Chondrocyte (in vitro differentiated cells): ENCODE measurements around the gene PCDHGB1. TPM values are rescaled to one million over a fixed set of nuclear protein-coding genes. Genes with fewer than 3 reads are reported as not detected.
"Not testable (repeated sequence)": the region's sequence is repeated elsewhere in the genome, so short reads cannot be mapped to it uniquely, and the experiment has no call there.

ENCODE experiments used
- DNase-seq: peaks from one replicate; pipeline ENCODE4 v3.0.0; 2021; ENCODE audit warnings: mixed read lengths, low spot score
- H3K27ac Mint-ChIP-seq: one replicate; pipeline ENCODE4 v1.8.0; 2021; ENCODE audit warnings: mild to moderate bottlenecking, moderate library complexity, mixed read lengths; ENCODE audit not compliant: unreplicated experiment
- H3K27me3 Mint-ChIP-seq: 2 replicates; pipeline ENCODE4 v1.8.0; 2021; ENCODE audit warnings: low read depth, mixed read lengths
- H3K36me3 Mint-ChIP-seq: 2 replicates; pipeline ENCODE4 v1.8.0; 2021; ENCODE audit warnings: low read depth, mixed read lengths
- H3K4me1 Mint-ChIP-seq: 2 replicates; pipeline ENCODE4 v1.8.0; 2021; ENCODE audit warnings: low read depth, mild to moderate bottlenecking, mixed read lengths
- H3K4me3 Mint-ChIP-seq: one replicate; pipeline ENCODE4 v1.8.0; 2021; ENCODE audit warnings: mild to moderate bottlenecking, moderate library complexity, mixed read lengths; ENCODE audit not compliant: unreplicated experiment
- H3K9me3 Mint-ChIP-seq: 2 replicates; pipeline ENCODE4 v1.8.0; 2021; ENCODE audit warnings: low read depth, mixed read lengths
- total RNA-seq: library from RNA; stranded (reverse); gene quantifications from 3 replicates; pipeline ENCODE4 v1.2.1, GENCODE V29; 2021
- TF ChIP-seq, protein P1 (sequence below): fragments of 200-600 bp; sonication (generic); IDR thresholded peaks from 2 replicates; pipeline ENCODE4 v1.5.0; 2021; ENCODE audit warnings: antibody characterized with exemption, mild to moderate bottlenecking, moderate library complexity

PCDHGB1 gene
- total RNA-seq, 1 donor from 2014 or later: 2.7 TPM

DNA sequence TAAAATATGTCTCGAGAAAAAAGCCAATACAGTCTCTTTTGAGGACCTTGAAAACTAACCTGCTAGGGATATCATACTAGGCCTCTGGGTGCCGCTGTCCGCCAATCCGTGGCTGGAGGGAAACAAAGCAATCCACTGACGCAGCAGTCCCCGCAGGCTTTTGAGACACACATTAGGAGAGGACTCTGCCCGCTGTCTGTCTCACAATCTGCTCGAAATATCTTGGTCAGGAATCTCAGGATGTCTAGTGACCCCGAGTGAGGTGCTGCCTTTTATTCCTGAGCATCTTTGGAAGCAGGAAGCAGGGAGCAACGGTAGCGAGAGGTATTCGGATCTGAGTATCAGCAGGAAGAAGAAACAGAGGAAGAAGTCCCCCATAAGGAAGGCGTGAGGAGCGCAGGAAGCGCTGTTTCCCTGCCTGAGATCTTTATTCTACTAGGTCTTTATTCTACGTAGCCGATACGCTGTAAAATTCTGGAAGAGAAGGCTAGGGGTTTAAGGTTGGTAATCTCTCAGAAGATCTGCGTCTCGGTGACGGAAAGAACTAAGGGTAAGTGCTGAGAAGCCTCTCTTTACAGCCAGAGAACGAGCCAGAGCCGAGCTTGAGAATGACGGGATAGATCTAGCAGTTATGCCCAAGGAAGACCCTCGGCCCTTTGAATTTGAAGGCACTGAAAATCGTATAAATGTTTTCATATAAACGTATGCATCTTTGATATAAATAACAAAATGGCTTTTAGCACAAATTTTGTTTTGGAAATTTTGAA, 23.6 kb upstream of the PCDHGB1 start:
- peaks cover 11% of the 10 kb centered on the region for H3K36me3 Mint-ChIP-seq
- peak overlapping the region; percentile 54 for H3K4me3 Mint-ChIP-seq
- peaks cover 47% of the 10 kb centered on the region for H3K9me3 Mint-ChIP-seq
- TF ChIP-seq, protein P1, sequence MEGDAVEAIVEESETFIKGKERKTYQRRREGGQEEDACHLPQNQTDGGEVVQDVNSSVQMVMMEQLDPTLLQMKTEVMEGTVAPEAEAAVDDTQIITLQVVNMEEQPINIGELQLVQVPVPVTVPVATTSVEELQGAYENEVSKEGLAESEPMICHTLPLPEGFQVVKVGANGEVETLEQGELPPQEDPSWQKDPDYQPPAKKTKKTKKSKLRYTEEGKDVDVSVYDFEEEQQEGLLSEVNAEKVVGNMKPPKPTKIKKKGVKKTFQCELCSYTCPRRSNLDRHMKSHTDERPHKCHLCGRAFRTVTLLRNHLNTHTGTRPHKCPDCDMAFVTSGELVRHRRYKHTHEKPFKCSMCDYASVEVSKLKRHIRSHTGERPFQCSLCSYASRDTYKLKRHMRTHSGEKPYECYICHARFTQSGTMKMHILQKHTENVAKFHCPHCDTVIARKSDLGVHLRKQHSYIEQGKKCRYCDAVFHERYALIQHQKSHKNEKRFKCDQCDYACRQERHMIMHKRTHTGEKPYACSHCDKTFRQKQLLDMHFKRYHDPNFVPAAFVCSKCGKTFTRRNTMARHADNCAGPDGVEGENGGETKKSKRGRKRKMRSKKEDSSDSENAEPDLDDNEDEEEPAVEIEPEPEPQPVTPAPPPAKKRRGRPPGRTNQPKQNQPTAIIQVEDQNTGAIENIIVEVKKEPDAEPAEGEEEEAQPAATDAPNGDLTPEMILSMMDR: peak; percentile 29
- H3K4me1 Mint-ChIP-seq: no peaks in the 10 kb centered on the region
- no peaks in the 10 kb centered on the region for H3K27me3 Mint-ChIP-seq
- H3K27ac Mint-ChIP-seq: no peak overlapping the region
- DNase-seq: no peak

DNA sequence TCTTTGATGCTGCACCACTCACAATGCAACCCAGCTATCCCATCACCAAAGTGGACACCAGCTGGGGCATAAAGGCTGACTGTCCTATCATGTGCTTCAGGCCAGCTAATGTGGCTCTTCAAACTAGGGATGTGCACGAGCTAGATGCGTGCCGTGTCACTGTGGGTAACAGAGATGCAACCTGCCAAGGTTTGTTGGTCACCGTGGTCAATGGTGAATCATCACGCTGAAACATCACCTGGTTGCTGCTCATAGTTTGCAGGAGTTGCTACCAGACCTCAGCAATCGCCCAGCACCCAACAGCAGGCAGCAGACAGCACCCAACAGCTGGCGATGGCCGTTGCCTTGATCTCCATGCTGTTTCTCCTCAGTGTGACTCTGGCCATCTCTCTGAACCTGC, 21.7 kb upstream of the PCDHGB1 start:
- DNase-seq: no peak
- TF ChIP-seq, protein P1: no peak
- Mint-ChIP-seq H3K9me3 (peaks cover 42% of the 10 kb centered on the region), H3K27ac (no peak overlapping the region), H3K4me3 (no peak overlapping the region), H3K27me3 (no peaks in the 10 kb centered on the region), H3K36me3 (peaks cover 7% of the 10 kb centered on the region), H3K4me1 (no peaks in the 10 kb centered on the region)

DNA sequence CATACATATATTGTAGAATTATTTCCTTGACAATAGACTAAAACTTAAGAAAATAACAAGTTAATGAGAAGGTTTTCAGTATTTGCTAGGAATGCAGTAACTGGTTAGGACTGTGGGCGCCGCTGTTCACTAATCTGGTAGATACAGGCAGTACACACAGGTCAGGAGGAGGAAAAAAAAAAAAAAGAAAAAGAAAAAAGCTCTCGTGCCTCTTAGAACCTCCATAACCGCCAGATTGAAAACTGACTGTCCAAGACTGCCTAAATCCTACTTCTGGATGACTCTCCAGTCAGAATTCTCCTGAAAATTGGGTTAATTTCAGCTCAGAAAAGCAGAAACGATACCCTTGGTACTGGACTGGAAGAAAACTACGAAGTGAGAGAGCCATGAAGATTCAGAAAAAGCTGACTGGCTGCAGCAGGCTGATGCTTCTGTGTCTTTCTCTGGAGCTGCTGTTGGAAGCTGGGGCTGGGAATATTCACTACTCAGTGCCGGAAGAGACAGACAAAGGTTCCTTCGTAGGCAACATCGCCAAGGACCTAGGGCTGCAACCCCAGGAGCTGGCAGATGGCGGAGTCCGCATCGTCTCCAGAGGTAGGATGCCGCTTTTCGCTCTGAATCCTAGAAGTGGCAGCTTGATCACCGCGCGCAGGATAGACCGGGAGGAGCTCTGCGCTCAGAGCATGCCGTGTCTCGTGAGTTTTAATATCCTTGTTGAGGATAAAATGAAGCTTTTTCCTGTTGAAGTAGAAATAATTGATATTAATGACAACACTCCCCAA, 19.4 kb upstream of the PCDHGB1 start, which contains the start of gene PCDHGA1:
PCDHGA1 (plus strand) TSS at position 216 of the 782 bp plus-strand sequence.
- peaks cover 9% of the 10 kb centered on the region for H3K36me3 Mint-ChIP-seq
- peaks cover 52% of the 10 kb centered on the region for H3K9me3 Mint-ChIP-seq
- no peak within 1 kb of the TSS for H3K4me3 Mint-ChIP-seq
- no peak for DNase-seq
- TF ChIP-seq, protein P1: peak; percentile 21
- no peaks in the 10 kb centered on the region for H3K4me1 Mint-ChIP-seq
- no peak within 1 kb of the TSS for H3K27ac Mint-ChIP-seq
- no peaks in the 10 kb centered on the region for H3K27me3 Mint-ChIP-seq

DNA sequence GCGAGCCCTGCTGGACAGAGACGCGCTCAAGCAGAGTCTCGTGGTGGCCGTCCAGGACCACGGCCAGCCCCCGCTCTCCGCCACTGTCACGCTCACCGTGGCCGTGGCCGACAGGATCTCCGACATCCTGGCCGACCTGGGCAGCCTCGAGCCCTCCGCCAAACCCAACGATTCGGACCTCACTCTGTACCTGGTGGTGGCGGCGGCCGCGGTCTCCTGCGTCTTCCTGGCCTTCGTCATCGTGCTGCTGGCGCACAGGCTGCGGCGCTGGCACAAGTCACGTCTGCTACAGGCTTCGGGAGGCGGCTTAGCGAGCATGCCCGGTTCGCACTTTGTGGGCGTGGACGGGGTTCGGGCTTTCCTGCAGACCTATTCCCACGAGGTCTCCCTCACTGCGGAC, 17.3 kb upstream of the PCDHGB1 start:
- H3K27me3 Mint-ChIP-seq, H3K36me3 Mint-ChIP-seq, H3K4me1 Mint-ChIP-seq, DNase-seq, H3K27ac Mint-ChIP-seq, H3K4me3 Mint-ChIP-seq: not testable (repeated sequence)
- peaks cover 54% of the 10 kb centered on the region for H3K9me3 Mint-ChIP-seq

DNA sequence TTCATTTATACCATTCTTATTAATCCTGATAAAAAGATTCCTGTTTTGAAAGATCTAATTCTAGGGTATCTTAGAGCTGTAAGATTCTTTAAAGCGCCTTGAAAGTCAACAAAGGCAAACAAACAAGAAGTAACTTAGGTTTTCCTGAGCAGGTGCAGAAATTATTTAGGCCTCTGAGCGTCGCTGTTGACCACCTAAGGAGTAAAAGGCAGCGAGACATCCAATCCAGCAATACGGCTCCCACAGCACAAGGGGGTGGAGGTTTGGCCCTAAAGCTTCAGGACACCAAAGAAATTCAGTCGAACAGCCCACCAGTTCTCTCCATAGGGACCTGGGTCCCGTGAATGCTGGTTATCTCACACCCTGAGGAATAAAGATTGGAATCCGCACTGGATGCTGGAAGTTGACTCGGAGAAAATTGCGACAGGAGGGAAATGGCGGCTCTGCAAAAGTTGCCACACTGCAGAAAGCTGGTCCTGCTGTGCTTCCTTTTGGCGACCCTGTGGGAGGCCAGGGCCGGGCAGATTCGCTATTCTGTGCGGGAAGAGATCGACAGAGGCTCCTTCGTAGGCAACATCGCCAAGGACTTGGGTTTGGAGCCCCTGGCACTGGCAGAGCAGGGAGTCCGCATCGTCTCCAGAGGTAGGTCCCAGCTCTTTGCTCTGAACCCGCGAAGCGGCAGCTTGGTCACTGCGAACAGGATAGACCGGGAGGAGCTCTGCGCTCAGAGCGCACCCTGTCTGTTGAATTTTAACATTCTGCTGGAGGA, 11.2 kb upstream of the PCDHGB1 start, which contains the start of gene PCDHGA2:
PCDHGA2 (plus strand) TSS at position 223 of the 769 bp plus-strand sequence.
- DNase-seq: no peak
- H3K36me3 Mint-ChIP-seq: peaks cover 2% of the 10 kb centered on the region
- H3K27me3 Mint-ChIP-seq: no peaks in the 10 kb centered on the region
- H3K9me3 Mint-ChIP-seq: peaks cover 58% of the 10 kb centered on the region
- TF ChIP-seq, protein P1: peak; percentile 25
- no peak within 1 kb of the TSS for H3K4me3 Mint-ChIP-seq
- no peak within 1 kb of the TSS for H3K27ac Mint-ChIP-seq
- no peaks in the 10 kb centered on the region for H3K4me1 Mint-ChIP-seq

DNA sequence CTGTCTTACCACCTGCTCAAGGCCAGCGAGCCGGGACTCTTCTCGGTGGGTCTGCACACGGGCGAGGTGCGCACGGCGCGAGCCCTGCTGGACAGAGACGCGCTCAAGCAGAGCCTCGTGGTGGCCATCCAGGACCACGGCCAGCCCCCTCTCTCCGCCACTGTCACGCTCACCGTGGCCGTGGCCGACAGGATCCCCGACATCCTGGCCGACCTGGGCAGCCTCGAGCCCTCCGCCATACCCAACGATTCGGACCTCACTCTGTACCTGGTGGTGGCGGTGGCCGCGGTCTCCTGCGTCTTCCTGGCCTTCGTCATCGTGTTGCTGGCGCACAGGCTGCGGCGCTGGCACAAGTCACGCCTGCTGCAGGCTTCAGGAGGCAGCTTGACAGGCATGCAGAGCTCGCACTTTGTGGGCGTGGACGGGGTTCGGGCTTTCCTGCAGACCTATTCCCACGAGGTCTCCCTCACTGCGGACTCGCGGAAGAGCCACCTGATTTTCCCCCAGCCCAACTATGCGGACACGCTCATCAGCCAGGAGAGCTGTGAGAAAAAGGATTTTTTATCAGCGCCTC, 9.0 kb upstream of the PCDHGB1 start:
- not testable (repeated sequence) for H3K4me1 Mint-ChIP-seq, DNase-seq, H3K36me3 Mint-ChIP-seq, H3K27me3 Mint-ChIP-seq, H3K27ac Mint-ChIP-seq, H3K4me3 Mint-ChIP-seq
- peaks cover 61% of the 10 kb centered on the region for H3K9me3 Mint-ChIP-seq
